B cell (primary cell): ENCODE results near the gene ATAD3B.

Source experiments
- CTCF ChIP-seq: fragments of 200-600 bp; IDR thresholded peaks from one replicate; pipeline ENCODE4 v1.8.0; 2022; ENCODE audit warnings: antibody characterized with exemption, mild to moderate bottlenecking
- EZH2 ChIP-seq: IDR thresholded peaks from 2 replicates; pipeline ENCODE4 v1.6.1; 2012; ENCODE audit warnings: borderline replicate concordance, low read depth, mild to moderate bottlenecking, moderate library complexity, low read length; ENCODE audit not compliant: insufficient read depth, poor library complexity, severe bottlenecking

DNA sequence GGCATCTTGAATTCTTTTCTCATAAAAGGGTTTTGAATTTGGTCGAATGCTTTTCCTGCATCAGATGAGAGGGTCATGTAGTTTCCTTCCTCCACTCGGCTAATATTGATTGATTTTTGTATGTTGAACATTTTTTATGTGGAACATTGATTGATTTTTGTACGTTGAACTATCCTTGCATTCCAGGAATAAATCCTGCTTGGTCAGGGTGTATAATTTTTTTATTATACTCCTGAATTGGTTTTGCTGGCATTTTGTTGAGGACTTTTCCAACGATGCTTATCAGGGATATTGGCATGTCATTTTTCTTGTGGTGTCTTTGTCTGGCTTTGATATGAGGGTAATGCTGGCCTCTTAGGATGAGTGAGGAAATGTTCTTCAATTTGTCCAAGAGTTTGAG, 60.4 kb downstream of the ATAD3B start:
- no peak for TF ChIP-seq CTCF
- no peak for TF ChIP-seq EZH2
